PC-9 (cell line): Measurements from ENCODE around the gene CCDC60. TPM values are rescaled to one million over a fixed set of nuclear protein-coding genes. Genes with fewer than 3 reads are reported as not detected.

ENCODE experiments used
- BruUV-seq: library from RNA; stranded (reverse); fragments of 400-500 nt; replicated peaks from 2 replicates; lab custom pipeline; 2021; lab: Mats Ljungman, UMichigan
- CTCF ChIA-PET: fragments of 300-600 bp; sonication (Branson Sonifier 250); formaldehyde crosslinking; loops from one replicate; lab custom pipeline; 2022; ENCODE audit warnings: antibody characterized with exemption; lab: Charles Lee
- POLR2A ChIA-PET: fragments of 300-600 bp; sonication (Branson Sonifier 250); formaldehyde crosslinking; loops from one replicate; lab custom pipeline; 2022; ENCODE audit warnings: antibody characterized with exemption; ENCODE audit not compliant: unreplicated experiment; lab: Charles Lee
- DNase-seq, 2 experiments: peaks; one replicate each; pipeline versions ENCODE4 v3.0.0 to v3.0.0-alpha.2; 2015 to 2022; ENCODE audit warnings: mixed read lengths in 1 of 2
- H2AFZ ChIP-seq: fragments of 200-600 bp; sonication (generic); 2 replicates; pipeline ENCODE4 v1.8.1; 2017; ENCODE audit warnings: antibody characterized with exemption
- H3F3A ChIP-seq: fragments of 200-600 bp; sonication (generic); 2 replicates; pipeline ENCODE4 v1.8.1; 2017; ENCODE audit warnings: antibody characterized with exemption, mild to moderate bottlenecking, low read depth; ENCODE audit not compliant: insufficient read depth
- H3K27ac ChIP-seq: fragments of 200-600 bp; sonication (generic); 2 replicates; pipeline ENCODE4 v1.6.1; 2016; ENCODE audit warnings: mixed run types
- H3K27me3 ChIP-seq: fragments of 200-600 bp; sonication (generic); 2 replicates; pipeline ENCODE4 v1.6.1; 2016; ENCODE audit warnings: low read depth, mixed run types; ENCODE audit not compliant: insufficient read depth
- H3K36me3 ChIP-seq: fragments of 200-600 bp; sonication (generic); 2 replicates; pipeline ENCODE4 v1.6.1; 2016; ENCODE audit warnings: low read depth, mixed run types
- H3K4me1 ChIP-seq: fragments of 200-600 bp; sonication (generic); replicated peaks from 2 replicates; pipeline ENCODE4 v1.6.1; 2016; ENCODE audit warnings: mixed run types; ENCODE audit not compliant: insufficient read depth
- H3K4me2 ChIP-seq: fragments of 200-600 bp; sonication (generic); 2 replicates; pipeline ENCODE4 v1.6.1; 2017; ENCODE audit warnings: mixed run types
- H3K4me3 ChIP-seq: fragments of 200-600 bp; sonication (generic); 2 replicates; pipeline ENCODE4 v1.6.1; 2016; ENCODE audit warnings: mixed run types
- H3K79me2 ChIP-seq: fragments of 200-600 bp; sonication (generic); 2 replicates; pipeline ENCODE4 v1.6.1; 2017; ENCODE audit warnings: low read depth, mixed run types
- H3K9me2 ChIP-seq: fragments of 200-600 bp; sonication (generic); 2 replicates; pipeline ENCODE4 v1.8.1; 2017; ENCODE audit warnings: mild to moderate bottlenecking; ENCODE audit not compliant: insufficient read depth
- H3K9me3 ChIP-seq: fragments of 200-600 bp; sonication (generic); 2 replicates; pipeline ENCODE4 v1.8.1; 2016; ENCODE audit warnings: low read depth; ENCODE audit not compliant: insufficient read depth
- H4K20me1 ChIP-seq: fragments of 200-600 bp; sonication (generic); 2 replicates; pipeline ENCODE4 v1.8.1; 2017; ENCODE audit not compliant: insufficient read depth
- EZH2 ChIP-seq: fragments of 200-600 bp; sonication (generic); IDR thresholded peaks from 2 replicates; pipeline ENCODE4 v1.8.0; 2017; ENCODE audit warnings: antibody characterized with exemption, low read depth
- intact Hi-C: fragments of 100-400 bp; cut with micrococcal nuclease; formaldehyde crosslinking; loops from one replicate; pipeline ENCODE4 v1.10.0; 2022; ENCODE audit not compliant: unreplicated experiment
- total RNA-seq: library from RNA; stranded (reverse); gene quantifications from 2 replicates; pipeline ENCODE4 v1.2.3, GENCODE V29; 2021
- TF ChIP-seq, protein P1 (sequence below): fragments of 200-600 bp; sonication (generic); conservative IDR thresholded peaks from 2 replicates; pipeline ENCODE4 v1.6.1; 2017; ENCODE audit warnings: mixed run types, antibody characterized with exemption, mild to moderate bottlenecking, moderate library complexity

Gene CCDC60
- total RNA-seq, 1 experiment from 2014 or later, result not detected

DNA sequence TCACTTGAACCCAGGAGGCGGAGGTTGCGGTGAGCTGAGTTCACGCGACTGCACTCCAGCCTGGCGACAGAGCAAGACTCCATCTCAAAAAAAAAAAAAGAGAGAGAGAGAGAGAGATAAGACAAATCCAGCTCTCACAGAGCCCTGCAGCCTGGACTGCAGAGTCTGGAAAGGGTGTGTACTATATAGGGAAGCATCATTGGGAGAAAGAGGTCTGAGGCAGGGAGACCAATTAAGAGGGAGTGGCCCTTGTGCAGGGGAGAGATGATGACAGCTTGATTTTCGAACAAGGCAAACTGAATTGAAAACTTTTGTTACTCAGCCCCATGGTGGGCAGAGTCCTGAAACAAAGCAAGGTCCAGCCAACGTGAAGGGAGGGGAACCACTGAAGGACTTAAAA is 116.2 kb downstream of the CCDC60 start:
- BruUV-seq, result no TSS peak
- no peak overlapping the region for H3K4me2 ChIP-seq
- intact Hi-C loops, result no loop called here

DNA sequence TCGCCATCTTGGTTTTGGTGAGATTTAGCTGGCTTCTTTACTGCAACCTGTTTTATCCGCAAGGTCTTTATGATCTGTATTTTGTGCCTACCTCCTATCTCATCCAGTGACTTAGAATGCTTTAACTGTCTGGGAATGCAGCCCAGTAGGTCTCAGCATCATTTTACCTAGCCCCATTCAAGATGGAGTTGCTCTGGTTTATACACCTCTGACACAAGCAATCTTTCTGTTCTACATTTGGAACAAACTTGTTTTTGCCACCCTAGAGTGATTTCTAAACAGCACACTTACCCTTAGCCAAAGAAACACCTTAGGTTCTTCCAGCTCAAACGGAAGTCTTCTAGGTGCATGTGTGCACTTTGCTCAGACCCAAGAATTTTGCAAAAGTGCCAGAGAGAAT is 122.3 kb downstream of the CCDC60 start:
- no peaks in the 10 kb centered on the region for H3F3A ChIP-seq
- H3K9me2 ChIP-seq, result no peaks in the 10 kb centered on the region
- no peak overlapping the region for H3K4me2 ChIP-seq
- no peak overlapping the region; the same call in 1 of the 2 replicates for H2AFZ ChIP-seq
- no peak overlapping the region for H3K4me3 ChIP-seq
- no peaks in the 10 kb centered on the region for H3K4me1 ChIP-seq
- no peaks in the 10 kb centered on the region for H3K79me2 ChIP-seq
- H3K36me3 ChIP-seq, result no peaks in the 10 kb centered on the region
- no TSS peak for BruUV-seq
- H3K27me3 ChIP-seq, result no peaks in the 10 kb centered on the region
- TF ChIP-seq, protein P1, sequence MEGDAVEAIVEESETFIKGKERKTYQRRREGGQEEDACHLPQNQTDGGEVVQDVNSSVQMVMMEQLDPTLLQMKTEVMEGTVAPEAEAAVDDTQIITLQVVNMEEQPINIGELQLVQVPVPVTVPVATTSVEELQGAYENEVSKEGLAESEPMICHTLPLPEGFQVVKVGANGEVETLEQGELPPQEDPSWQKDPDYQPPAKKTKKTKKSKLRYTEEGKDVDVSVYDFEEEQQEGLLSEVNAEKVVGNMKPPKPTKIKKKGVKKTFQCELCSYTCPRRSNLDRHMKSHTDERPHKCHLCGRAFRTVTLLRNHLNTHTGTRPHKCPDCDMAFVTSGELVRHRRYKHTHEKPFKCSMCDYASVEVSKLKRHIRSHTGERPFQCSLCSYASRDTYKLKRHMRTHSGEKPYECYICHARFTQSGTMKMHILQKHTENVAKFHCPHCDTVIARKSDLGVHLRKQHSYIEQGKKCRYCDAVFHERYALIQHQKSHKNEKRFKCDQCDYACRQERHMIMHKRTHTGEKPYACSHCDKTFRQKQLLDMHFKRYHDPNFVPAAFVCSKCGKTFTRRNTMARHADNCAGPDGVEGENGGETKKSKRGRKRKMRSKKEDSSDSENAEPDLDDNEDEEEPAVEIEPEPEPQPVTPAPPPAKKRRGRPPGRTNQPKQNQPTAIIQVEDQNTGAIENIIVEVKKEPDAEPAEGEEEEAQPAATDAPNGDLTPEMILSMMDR, result no peak
- no peaks in the 10 kb centered on the region for H3K9me3 ChIP-seq
- no peak for DNase-seq
- ChIA-PET POLR2A (no interaction called here), CTCF (no interaction called here)
- no peaks in the 10 kb centered on the region for H4K20me1 ChIP-seq
- intact Hi-C loops, result no loop called here
- no peak overlapping the region for H3K27ac ChIP-seq

More for the DNA sequence above, 116.2 kb downstream of the CCDC60 start:
- Histone ChIP-seq H3K27me3 (no peaks in the 10 kb centered on the region), H3K27ac (no peak overlapping the region), H2AFZ (no peak overlapping the region), H3K9me3 (no peaks in the 10 kb centered on the region), H3K79me2 (no peaks in the 10 kb centered on the region), H3K4me3 (no peak overlapping the region), H3K36me3 (no peaks in the 10 kb centered on the region), H3K4me1 (peaks cover 11% of the 10 kb centered on the region; the same call in 1 of the 2 replicates), H4K20me1 (no peaks in the 10 kb centered on the region), H3F3A (no peaks in the 10 kb centered on the region), H3K9me2 (no peaks in the 10 kb centered on the region)
- TF ChIP-seq, protein P1, result no peak
- no peak for TF ChIP-seq EZH2
- ChIA-PET POLR2A (no interaction called here), CTCF (interaction anchor here (0.6 kb wide), 1 partner anchor 48 kb away, joined by 3 read pairs; no protein-coding TSS in a partner anchor)
- DNase-seq, result no peak

DNA sequence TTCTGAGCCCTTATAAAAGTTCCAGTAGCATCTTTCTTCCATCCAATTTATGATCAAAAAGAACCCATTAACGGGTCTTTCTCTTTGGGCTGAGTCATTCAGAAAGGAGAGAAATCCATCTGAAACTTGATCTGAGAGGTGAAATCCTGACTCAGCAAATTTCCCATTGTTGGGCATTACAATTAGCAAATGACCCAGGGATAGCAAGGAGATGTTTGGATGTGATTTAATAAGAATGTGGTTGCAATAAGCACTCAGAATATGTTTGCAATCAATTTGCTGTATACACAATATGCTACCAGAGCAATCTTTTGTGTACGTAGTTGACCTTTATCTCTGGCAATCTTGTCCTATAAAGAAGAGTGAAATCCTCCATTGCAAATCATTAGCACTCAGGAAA is 122.7 kb downstream of the CCDC60 start:
- no TSS peak for BruUV-seq
- intact Hi-C loops, result no loop called here
- Histone ChIP-seq H3K9me3 (no peaks in the 10 kb centered on the region), H3K27me3 (no peaks in the 10 kb centered on the region), H3K36me3 (no peaks in the 10 kb centered on the region), H3K27ac (no peak overlapping the region), H3K79me2 (no peaks in the 10 kb centered on the region), H3K4me3 (no peak overlapping the region), H3K4me2 (no peak overlapping the region), H3K9me2 (no peaks in the 10 kb centered on the region), H2AFZ (no peak overlapping the region; the same call in 1 of the 2 replicates), H3F3A (no peaks in the 10 kb centered on the region), H4K20me1 (no peaks in the 10 kb centered on the region), H3K4me1 (no peaks in the 10 kb centered on the region)
- TF ChIP-seq, protein P1, result no peak
- no peak for TF ChIP-seq EZH2
- ChIA-PET POLR2A (no interaction called here), CTCF (no interaction called here)
- no peak for DNase-seq
